HUES64 (cell line): ENCODE data around the gene SLC39A10. TPM values are rescaled to one million over a fixed set of nuclear protein-coding genes. Genes with fewer than 3 reads are reported as not detected.
A peak's percentile ranks its signal among the peaks of the same experiment; 100 is the strongest.

Experiments
- H3K27ac ChIP-seq: 2 replicates; pipeline ENCODE4 v1.7.0; 2013; ENCODE audit warnings: low read depth, low read length, inconsistent platforms
- H3K27me3 ChIP-seq: 2 replicates; pipeline ENCODE4 v1.6.1; 2013; ENCODE audit warnings: mild to moderate bottlenecking, low read length; ENCODE audit not compliant: insufficient read depth
- H3K36me3 ChIP-seq: 2 replicates; pipeline ENCODE4 v1.6.1; 2013; ENCODE audit warnings: mild to moderate bottlenecking, low read length; ENCODE audit not compliant: insufficient read depth
- H3K4me1 ChIP-seq: 2 replicates; pipeline ENCODE4 v1.6.1; 2013; ENCODE audit warnings: mild to moderate bottlenecking, low read length, moderate library complexity; ENCODE audit not compliant: insufficient read depth
- H3K4me3 ChIP-seq: 2 replicates; pipeline ENCODE4 v1.5.1; 2013; ENCODE audit warnings: mild to moderate bottlenecking, low read length, moderate library complexity
- H3K9ac ChIP-seq: 2 replicates; pipeline ENCODE4 v1.6.1; 2013; ENCODE audit warnings: mild to moderate bottlenecking, low read depth, low read length
- H3K9me3 ChIP-seq: 2 replicates; pipeline ENCODE4 v1.6.1; 2013; ENCODE audit warnings: low read depth, low read length; ENCODE audit not compliant: insufficient read depth
- WGBS: fragments of 150-250, 120-280 bp; methylation state at CpG from one replicate; pipeline ENCODE4 v1.1.7; 2013; ENCODE audit warnings: missing lambda C conversion rate; 5-methylcytosine and 5-hydroxymethylcytosine counted together
- polyA plus RNA-seq, 2 experiments: library from polyadenylated mRNA; stranded (reverse); fragments of 50-300 nt; gene quantifications; one replicate each; pipeline ENCODE4 v1.2.3, GENCODE V29; 2013

The SLC39A10 gene, protein sequence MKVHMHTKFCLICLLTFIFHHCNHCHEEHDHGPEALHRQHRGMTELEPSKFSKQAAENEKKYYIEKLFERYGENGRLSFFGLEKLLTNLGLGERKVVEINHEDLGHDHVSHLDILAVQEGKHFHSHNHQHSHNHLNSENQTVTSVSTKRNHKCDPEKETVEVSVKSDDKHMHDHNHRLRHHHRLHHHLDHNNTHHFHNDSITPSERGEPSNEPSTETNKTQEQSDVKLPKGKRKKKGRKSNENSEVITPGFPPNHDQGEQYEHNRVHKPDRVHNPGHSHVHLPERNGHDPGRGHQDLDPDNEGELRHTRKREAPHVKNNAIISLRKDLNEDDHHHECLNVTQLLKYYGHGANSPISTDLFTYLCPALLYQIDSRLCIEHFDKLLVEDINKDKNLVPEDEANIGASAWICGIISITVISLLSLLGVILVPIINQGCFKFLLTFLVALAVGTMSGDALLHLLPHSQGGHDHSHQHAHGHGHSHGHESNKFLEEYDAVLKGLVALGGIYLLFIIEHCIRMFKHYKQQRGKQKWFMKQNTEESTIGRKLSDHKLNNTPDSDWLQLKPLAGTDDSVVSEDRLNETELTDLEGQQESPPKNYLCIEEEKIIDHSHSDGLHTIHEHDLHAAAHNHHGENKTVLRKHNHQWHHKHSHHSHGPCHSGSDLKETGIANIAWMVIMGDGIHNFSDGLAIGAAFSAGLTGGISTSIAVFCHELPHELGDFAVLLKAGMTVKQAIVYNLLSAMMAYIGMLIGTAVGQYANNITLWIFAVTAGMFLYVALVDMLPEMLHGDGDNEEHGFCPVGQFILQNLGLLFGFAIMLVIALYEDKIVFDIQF
- polyA plus RNA-seq (2013, experiment 1 of 2), result 84.8 TPM
- 75.3 TPM for polyA plus RNA-seq (2013, experiment 2 of 2)

DNA sequence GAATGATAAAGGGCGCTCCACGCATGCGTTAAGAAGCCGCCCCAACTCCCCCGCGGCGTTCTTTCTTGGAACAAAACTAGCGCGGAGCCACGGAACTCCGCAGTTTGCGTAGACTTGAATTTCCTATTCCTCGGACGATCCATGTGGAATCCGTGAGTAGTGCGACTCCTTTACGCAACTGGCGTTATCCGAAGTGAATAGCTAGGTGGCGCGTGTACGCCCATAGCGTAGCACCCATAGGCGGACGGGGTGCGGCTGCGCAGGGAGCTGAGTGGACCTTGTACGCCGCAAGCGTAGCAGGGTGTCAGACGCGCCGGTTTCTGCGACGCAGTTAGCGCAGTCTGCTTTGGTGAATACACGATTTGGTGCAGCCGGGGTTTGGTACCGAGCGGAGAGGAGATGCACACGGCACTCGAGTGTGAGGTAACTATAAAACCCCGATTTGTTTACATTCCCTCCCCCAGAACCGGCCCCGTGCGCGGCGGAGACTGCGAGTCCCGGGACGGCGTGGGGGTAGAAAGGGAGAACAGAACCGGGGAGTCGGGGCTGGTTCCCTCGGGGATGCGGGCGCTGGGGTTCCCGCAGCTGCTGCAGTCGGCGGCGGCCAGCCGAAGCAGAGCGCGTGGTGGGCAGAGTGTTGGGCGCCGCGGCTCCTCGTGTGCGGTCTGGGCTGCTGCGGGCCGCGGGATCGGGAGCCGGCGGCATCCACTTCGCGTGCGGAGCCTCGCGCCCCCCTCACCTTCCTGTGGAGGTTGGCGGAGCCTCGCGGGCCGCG is at the start of gene SLC39A10:
Gene SLC39A10, plus strand, starts transcription at position 368 of the 775 bp plus-strand sequence. CDS start 22,817 bp downstream, outside the sequence.
- WGBS, result under 1% methylated on average over 84 of the region's 85 CpGs
- Histone ChIP-seq H3K4me1 (peaks cover 30% of the 10 kb centered on the region), H3K36me3 (0 out of 2 replicates have a peak, but pooled peaks cover 5% of the 10 kb centered on the region), H3K4me3 (peak within 1 kb of the TSS; percentile 89), H3K9ac (peak within 1 kb of the TSS; percentile 94), H3K27me3 (no peaks in the 10 kb centered on the region), H3K27ac (peak within 1 kb of the TSS; percentile 85), H3K9me3 (no peaks in the 10 kb centered on the region)

DNA sequence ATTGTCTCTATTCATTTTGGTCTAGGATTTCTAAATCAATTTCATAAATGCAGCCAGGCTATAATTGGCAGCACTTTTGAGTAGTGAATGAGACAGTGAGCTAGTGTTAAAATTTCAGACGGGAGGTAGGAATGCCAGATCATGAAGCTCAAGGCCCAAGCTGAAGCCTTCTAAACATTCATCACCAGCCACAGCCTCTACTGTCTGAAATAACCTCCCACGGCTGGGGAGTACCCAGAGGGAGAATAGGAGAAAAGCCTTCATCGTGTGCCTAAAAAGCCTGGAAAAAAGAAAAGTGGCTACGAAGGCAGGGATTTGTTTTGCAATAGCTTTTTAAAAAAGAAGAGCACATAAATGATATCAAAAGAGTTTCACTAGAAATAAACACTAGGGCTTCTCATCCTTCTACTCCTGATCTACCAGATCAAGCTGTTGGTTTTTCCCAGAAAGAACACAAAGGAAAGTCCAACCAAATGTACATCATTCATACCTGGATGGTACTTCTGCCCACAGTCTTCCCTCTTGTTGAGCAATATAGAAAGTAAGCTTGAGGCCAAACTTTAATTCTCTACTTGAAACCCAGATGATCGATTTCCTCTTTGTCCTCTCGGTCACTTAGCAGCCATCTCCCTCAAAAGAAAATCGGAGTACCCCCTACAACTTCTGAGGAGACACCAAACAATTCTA is 48.1 kb upstream of the SLC39A10 start:
- no peak overlapping the region for H3K9ac ChIP-seq
- H3K27ac ChIP-seq, result no peak overlapping the region
- H3K9me3 ChIP-seq, result no peaks in the 10 kb centered on the region
- H3K36me3 ChIP-seq, result no peaks in the 10 kb centered on the region; the same call in 1 of the 2 replicates
- H3K4me1 ChIP-seq, result peaks cover 50% of the 10 kb centered on the region
- no peak overlapping the region for H3K4me3 ChIP-seq
- 85% methylated on average over 7 of the region's 7 CpGs for WGBS
- H3K27me3 ChIP-seq, result no peaks in the 10 kb centered on the region

DNA sequence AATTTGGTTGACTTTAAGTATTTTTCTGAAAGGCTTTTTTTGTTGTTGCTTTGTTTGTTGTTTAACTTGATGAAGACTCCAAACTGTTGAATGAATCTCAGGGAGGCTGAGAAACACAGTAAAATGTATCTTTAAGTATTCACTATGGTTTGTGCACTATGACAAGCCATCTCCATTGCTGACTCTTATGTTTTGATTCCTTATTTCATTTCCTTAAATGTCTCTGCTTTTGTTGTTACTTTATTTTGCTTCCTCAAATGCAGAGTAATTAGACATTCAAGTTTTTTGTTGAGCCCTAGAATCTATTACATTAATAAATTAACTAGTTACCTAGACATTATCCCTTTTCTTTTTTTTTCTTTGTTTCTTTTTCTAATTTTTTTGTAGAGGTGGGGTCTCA is 46.3 kb upstream of the SLC39A10 start:
- H3K9me3 ChIP-seq, result no peaks in the 10 kb centered on the region
- no peak overlapping the region for H3K27ac ChIP-seq
- H3K9ac ChIP-seq, result no peak overlapping the region
- H3K36me3 ChIP-seq, result no peaks in the 10 kb centered on the region; the same call in 1 of the 2 replicates
- H3K27me3 ChIP-seq, result no peaks in the 10 kb centered on the region
- H3K4me1 ChIP-seq, result peaks cover 61% of the 10 kb centered on the region
- no peak overlapping the region for H3K4me3 ChIP-seq

DNA sequence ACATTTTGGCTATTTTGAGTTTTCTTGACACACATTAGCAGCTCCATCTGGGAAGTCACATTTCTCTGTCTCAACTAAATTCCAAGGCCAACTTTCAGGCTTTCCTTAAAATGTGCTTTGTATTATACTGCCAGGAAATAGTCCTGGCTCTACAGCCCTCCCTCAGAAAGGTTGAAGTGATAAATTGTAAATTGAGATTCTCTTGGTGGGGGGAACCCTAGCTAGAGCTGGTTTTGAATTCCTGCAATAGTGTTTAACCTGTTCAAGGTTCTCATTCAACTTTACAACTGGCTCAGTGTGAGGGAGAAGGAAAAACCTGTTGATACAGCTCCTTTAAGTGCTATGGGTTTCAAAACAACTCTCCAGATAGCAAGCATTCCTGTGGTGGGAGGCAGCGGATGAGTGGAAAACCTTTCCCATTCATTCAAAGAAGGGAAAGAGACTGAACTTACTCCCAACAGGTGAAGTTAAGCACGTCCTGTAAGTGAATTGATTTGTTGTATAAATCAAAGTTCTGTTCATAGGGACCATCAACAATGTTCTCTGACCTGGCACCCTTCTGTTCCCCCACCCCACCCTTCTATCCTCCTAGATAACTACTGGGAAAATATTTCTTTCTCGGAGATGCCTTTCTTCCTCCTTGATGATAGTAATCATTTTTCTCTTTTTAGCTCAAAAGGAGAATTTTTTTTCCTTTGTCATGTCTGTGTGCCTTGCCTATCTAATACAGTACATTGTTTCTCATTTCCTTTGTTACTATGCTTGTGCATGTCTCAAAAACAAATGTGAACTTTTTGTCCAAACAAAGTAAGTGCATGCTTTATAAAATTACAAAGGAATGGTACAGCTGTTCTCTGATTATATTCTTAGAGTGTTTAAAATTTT is 44.2 kb upstream of the SLC39A10 start:
- Histone ChIP-seq H3K36me3 (no peaks in the 10 kb centered on the region; the same call in 1 of the 2 replicates), H3K4me1 (peaks cover 43% of the 10 kb centered on the region), H3K27ac (peak overlapping the region; percentile 96), H3K27me3 (no peaks in the 10 kb centered on the region), H3K9me3 (no peaks in the 10 kb centered on the region), H3K4me3 (peak overlapping the region; percentile 43), H3K9ac (peak overlapping the region; percentile 54)
- 33% methylated on average over 1 of the region's 3 CpGs for WGBS

DNA sequence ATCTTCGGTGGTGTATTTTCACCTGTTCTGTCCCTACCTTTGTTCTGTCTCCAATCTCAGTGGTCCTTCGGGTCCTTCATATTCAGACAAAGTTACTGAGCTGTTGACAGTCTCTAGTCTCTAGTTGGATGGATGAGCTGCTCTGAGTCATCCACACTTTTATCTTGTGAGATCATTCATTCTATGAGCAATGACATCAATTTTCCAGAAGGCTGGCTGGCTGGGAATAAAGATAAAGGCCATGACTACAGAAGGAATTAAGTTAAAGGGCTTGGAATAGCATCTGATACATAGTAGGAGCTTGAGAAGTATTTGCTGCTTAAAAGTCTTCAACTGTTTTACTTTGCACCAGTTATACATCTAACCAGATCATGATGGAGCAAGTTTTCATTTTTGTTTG is 43.1 kb upstream of the SLC39A10 start:
- Histone ChIP-seq H3K27me3 (no peaks in the 10 kb centered on the region), H3K27ac (peak overlapping the region; percentile 96), H3K4me1 (peaks cover 43% of the 10 kb centered on the region), H3K9me3 (no peaks in the 10 kb centered on the region), H3K36me3 (no peaks in the 10 kb centered on the region), H3K9ac (no peak overlapping the region), H3K4me3 (peak overlapping the region; percentile 43; the same call in 1 of the 2 replicates)
- 95% methylated on average over 2 of the region's 2 CpGs for WGBS

DNA sequence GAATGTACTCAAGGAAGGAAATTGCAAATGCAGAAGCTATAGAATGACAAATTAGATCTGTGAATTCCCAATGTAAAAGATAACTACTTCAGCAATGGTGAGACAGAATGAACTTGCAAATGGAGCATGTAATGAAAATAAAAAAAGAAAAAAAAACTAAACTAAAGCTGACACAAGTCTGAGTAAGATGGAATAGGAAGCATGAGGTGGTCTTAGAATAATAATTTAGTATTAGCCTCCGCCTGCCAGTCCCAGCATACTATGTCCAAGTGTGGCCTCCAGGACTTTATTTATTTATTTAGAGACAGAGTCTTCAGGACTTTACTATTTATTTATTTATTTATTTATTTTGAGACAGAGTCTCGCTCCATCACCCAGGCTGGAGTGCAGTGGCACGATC is 37.4 kb upstream of the SLC39A10 start:
- Histone ChIP-seq H3K4me3 (no peak overlapping the region), H3K9ac (no peak overlapping the region), H3K27me3 (no peaks in the 10 kb centered on the region), H3K27ac (no peak overlapping the region), H3K36me3 (no peaks in the 10 kb centered on the region), H3K9me3 (no peaks in the 10 kb centered on the region), H3K4me1 (peaks cover 28% of the 10 kb centered on the region)
- WGBS, result 100% methylated on average over 3 of the region's 3 CpGs

DNA sequence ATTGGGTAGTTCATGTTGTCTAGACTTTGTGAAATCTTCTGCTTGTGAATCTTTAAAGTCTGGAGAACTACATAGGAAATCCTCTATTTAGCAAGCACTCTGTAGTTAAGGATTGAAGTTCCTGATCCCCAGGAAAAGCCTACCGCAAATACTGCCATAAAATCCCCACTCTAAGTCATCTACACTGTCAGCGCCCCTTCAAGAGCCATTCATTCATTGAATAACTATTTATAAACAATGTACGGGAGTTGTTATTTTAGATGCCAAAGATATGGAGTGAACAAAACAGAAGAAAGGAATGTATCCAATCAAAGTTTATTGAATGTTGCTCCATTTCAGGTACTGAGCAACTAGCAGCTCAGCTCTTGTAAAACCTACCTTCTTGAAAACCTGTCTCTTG is 36.5 kb upstream of the SLC39A10 start:
- H3K4me1 ChIP-seq, result peaks cover 19% of the 10 kb centered on the region
- H3K27me3 ChIP-seq, result no peaks in the 10 kb centered on the region
- no peaks in the 10 kb centered on the region for H3K9me3 ChIP-seq
- WGBS, result 94% methylated on average over 2 of the region's 3 CpGs
- no peak overlapping the region for H3K27ac ChIP-seq
- no peak overlapping the region for H3K4me3 ChIP-seq
- H3K9ac ChIP-seq, result no peak overlapping the region
- no peaks in the 10 kb centered on the region for H3K36me3 ChIP-seq

DNA sequence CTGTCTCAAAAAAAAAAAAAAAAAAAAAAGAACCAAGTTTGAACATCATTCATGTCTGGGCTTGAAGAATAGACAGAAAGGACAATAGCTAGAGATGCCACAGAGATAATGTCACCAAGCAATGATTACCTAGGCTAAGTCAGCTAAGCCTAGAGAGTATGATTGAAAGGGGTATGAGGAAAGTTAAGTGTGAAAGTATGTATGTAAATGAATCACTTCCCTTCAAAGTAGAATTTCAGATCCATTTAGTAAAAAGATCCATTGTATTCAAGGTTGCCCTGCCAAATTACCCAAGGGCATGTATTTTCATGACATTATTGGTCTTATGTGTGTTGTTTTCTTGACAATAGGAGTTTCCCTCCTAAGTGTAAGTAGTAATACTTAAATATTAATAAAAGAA is 34.1 kb upstream of the SLC39A10 start:
- H3K4me3 ChIP-seq, result no peak overlapping the region
- no peak overlapping the region for H3K27ac ChIP-seq
- H3K4me1 ChIP-seq, result peaks cover 17% of the 10 kb centered on the region
- 0 out of 2 replicates have a peak, but pooled peaks cover 2% of the 10 kb centered on the region for H3K36me3 ChIP-seq
- H3K9ac ChIP-seq, result no peak overlapping the region
- H3K9me3 ChIP-seq, result no peaks in the 10 kb centered on the region
- H3K27me3 ChIP-seq, result no peaks in the 10 kb centered on the region

DNA sequence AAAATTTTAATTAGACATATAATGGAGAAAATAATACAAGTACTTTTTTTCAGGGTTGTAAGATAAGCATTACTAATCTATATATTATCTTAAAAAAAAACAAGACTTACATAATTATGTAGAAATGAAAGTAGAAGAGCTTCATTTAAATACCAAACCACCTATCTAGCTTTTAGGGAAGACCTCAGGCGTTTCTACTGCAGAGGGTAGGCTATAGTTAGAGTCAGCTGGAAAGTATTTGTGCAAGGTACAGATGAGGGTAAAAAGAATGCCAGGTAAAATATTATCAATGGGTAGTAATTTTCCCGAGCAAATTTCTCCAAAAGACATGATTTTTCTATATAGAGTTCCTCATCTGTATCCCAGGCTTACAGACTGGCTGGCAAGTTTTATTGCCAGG is 30.5 kb upstream of the SLC39A10 start:
- no peaks in the 10 kb centered on the region for H3K27me3 ChIP-seq
- no peaks in the 10 kb centered on the region for H3K9me3 ChIP-seq
- H3K27ac ChIP-seq, result no peak overlapping the region
- H3K9ac ChIP-seq, result no peak overlapping the region
- peaks cover 6% of the 10 kb centered on the region; the same call in 1 of the 2 replicates for H3K4me1 ChIP-seq
- WGBS, result 88% methylated on average over 1 of the region's 2 CpGs
- H3K36me3 ChIP-seq, result 0 out of 2 replicates have a peak, but pooled peaks cover 2% of the 10 kb centered on the region
- no peak overlapping the region for H3K4me3 ChIP-seq
